Choroid plexus epithelial cell (primary cell): ENCODE measurements around the gene GTPBP6.

Source experiments
- DNase-seq: peaks from one replicate; pipeline ENCODE4 v3.0.0-alpha.2; 2010; ENCODE audit warnings: low read depth
- H3K4me3 ChIP-seq: 2 replicates; pipeline ENCODE4 v1.5.1; 2011; ENCODE audit warnings: low read depth, mild to moderate bottlenecking, control low read depth, low read length, moderate library complexity
- TF ChIP-seq, protein P1 (sequence below): conservative IDR thresholded peaks from 2 replicates; pipeline ENCODE4 v1.5.1; 2011; ENCODE audit warnings: low read depth, mild to moderate bottlenecking, control low read depth, inconsistent platforms, low read length, moderate library complexity

The GTPBP6 gene, protein sequence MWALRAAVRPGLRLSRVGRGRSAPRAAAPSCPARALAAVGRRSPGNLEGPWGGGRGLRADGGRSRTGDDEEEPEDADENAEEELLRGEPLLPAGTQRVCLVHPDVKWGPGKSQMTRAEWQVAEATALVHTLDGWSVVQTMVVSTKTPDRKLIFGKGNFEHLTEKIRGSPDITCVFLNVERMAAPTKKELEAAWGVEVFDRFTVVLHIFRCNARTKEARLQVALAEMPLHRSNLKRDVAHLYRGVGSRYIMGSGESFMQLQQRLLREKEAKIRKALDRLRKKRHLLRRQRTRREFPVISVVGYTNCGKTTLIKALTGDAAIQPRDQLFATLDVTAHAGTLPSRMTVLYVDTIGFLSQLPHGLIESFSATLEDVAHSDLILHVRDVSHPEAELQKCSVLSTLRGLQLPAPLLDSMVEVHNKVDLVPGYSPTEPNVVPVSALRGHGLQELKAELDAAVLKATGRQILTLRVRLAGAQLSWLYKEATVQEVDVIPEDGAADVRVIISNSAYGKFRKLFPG

DNA sequence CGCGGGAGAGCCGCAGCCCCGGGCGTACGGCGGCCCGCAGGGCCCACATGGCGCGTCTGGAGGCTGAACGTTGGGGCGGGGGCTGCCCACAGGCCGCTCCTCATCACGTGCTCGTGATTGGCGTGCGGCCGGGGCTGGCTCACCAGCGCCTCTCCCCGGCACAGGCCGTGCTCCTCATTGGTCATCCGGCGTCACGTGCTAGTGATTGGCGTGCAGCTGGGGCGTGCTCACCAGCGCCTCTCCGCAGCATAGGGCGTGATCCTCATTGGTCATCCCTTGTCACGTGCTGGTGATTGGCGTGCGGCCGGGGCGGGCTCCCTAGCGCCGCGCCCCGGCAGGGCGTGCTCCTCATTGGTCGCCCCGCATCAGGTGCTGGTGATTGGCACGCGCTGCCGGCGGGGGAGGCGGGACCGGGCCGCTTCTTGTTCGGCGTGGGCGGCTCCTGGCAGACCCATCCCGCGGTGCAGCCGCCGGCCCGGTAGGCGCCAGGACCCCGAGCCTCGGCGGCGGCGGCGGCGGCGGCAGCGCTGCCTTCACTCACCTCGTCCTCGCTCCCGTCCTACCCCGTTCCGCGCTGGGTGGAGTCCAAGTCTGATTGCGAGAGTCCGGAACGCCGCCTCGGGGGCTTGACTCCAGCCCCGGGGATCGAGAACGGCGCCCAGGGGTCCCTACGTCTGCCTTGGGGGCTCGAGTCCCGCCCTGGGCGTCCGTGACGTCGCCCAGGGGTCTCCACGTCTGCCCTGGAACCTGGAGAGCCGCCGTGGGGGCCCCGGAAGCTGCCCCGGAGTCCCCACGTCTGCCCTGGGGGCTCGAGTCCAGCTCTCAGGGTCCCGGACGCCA is at the start of gene GTPBP6:
TSS of gene GTPBP6 (minus strand) at position 58 of the 840 bp plus-strand sequence. CDS start at position 49, 9 bp downstream.
- TF ChIP-seq, protein P1, sequence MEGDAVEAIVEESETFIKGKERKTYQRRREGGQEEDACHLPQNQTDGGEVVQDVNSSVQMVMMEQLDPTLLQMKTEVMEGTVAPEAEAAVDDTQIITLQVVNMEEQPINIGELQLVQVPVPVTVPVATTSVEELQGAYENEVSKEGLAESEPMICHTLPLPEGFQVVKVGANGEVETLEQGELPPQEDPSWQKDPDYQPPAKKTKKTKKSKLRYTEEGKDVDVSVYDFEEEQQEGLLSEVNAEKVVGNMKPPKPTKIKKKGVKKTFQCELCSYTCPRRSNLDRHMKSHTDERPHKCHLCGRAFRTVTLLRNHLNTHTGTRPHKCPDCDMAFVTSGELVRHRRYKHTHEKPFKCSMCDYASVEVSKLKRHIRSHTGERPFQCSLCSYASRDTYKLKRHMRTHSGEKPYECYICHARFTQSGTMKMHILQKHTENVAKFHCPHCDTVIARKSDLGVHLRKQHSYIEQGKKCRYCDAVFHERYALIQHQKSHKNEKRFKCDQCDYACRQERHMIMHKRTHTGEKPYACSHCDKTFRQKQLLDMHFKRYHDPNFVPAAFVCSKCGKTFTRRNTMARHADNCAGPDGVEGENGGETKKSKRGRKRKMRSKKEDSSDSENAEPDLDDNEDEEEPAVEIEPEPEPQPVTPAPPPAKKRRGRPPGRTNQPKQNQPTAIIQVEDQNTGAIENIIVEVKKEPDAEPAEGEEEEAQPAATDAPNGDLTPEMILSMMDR: peak; percentile 23
- peak; percentile 100 for DNase-seq
- H3K4me3 ChIP-seq: peak within 1 kb of the TSS; percentile 93

DNA sequence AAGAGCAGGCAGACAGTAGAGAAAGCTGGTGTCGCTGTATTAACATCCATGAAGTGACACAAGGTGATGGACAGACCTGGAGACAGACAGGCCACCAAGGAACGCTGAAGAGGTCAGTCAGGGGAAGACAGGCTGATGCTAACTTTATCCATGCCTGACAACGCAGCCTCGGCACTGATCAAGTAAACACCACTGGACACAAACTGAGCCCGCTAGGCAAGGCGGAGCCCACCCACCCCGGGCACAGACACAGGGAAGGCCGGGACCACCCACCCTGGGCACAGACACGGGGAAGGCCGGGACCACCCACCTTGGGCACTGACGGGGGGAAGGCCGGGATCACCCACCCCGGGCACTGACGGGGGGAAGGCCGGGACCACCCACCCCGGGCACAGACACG is 49.3 kb upstream of the GTPBP6 start:
- DNase-seq: no peak
- TF ChIP-seq, protein P1: no peak
- H3K4me3 ChIP-seq: no peak overlapping the region

DNA sequence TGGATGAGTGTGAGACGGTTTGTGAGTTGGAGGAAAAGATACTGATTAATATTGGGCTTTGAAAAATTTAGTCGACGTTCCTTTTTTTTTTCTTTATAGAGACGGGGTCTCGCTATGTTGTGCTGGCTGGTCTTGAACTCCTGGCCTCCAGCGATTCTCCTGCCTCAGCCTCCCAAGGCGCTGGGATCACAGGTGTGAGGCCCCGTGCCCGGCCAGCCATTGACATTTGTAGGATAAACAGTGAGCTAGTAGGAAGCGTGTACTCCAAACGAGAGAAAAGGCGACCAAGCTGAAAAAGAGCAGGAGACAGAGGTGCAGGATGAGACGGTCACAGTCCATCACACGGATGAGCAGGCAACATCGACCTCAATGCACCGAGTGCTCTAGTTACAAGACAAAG is 48.8 kb upstream of the GTPBP6 start:
- TF ChIP-seq, protein P1: no peak
- no peak for DNase-seq
- no peak overlapping the region for H3K4me3 ChIP-seq

DNA sequence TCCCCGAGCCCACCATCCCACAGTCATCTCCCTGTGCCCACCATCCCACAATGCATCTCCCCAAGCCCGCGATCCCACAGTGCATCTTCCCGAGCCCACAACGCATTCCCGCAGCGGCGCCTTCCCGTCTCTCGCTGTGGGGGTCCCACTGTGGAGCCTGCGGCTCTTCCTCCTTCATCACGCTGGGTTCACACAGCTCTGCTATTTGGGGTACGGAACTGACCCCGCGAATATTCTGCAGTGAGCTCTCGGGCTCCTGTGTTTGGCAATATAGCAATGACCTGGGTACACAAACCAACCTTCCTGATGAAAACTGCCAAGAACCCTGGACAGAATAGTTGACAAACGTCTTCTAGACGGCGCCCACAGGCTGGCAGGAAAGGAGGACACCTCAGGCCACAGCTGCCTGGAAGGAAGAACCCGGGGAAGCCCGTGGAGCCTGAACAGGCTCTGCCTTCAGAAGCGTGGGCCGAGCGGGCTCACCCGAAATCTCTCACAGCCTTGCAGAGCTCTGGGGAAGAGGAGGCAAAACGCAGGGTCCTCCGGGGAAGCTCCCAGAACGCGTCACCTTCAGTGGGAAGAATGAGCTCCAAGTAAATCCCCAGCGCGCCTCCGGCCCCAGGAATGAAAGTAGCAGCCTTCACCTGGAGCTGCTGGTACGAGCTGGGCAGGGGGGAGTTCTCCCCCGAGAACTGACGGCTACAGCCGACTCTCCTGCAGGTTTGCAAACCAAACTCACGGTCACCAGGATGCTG is 45.2 kb upstream of the GTPBP6 start:
- no peak overlapping the region for H3K4me3 ChIP-seq
- DNase-seq: no peak
- TF ChIP-seq, protein P1: no peak

DNA sequence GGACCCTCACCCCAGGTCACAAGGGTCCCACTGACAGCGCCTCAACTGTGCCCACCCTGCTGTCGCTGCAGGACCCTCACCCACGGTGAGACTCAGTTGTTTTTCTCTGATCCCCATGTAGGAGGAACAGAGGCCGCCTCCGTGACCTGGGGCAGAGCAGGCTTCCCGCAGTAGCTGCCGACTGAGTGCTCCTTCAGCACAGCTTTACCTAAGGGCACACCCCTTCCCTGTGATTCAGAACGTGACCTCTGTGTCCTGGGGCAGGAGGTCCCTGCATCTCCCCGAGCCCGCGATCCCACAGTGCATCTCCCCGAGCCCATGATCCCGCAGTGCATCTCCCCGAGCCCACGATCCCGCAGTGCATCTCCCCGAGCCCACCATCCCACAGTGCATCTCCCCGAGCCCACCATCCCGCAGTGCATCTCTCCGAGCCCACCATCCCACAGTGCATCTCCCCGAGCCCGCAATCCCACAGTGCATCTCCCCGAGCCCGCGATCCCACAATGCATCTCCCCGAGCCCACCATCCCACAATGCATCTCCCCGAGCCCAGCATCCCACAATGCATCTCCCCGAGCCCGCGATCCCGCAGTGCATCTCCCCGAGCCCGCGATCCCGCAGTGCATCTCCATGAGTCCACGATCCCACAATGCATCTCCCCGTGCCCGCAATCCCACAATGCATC is 44.5 kb upstream of the GTPBP6 start:
- TF ChIP-seq, protein P1: no peak
- no peak overlapping the region for H3K4me3 ChIP-seq
- DNase-seq: no peak

DNA sequence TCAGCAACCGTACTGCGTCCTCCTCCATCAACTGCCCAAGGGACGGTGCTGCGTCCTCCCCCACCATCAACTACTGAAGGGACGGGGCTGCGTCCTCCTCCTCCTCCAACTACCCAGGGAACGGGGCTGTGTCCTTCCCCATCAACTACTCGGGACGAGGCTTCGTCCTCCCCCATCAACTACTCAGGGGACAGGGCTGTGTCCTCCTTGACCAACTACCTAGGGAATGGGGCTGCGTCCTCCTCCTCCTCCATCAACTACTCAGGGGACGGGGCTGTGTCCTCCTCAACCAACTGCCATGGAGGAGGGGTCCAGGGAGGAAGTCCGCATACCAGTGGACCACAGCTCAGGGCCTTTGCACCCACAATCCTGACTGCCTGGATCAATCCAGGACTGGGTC is 43.8 kb upstream of the GTPBP6 start:
- no peak for DNase-seq
- TF ChIP-seq, protein P1: no peak
- no peak overlapping the region for H3K4me3 ChIP-seq
